PC-3 (cell line): ENCODE measurements around the gene UBXN10.

Source experiments
- EZH2 ChIP-seq: fragments of 300-600 bp; sonication (generic); IDR thresholded peaks from one replicate; pipeline ENCODE4 v1.6.1; 2017; ENCODE audit warnings: antibody characterized with exemption, mild to moderate bottlenecking, low read length; ENCODE audit not compliant: unreplicated experiment
- TF ChIP-seq, protein P1 (sequence below): fragments of 300-600 bp; sonication (generic); conservative IDR thresholded peaks from 2 replicates; pipeline ENCODE4 v1.5.1; 2017; ENCODE audit warnings: antibody characterized with exemption, low read depth, mild to moderate bottlenecking, low read length

DNA sequence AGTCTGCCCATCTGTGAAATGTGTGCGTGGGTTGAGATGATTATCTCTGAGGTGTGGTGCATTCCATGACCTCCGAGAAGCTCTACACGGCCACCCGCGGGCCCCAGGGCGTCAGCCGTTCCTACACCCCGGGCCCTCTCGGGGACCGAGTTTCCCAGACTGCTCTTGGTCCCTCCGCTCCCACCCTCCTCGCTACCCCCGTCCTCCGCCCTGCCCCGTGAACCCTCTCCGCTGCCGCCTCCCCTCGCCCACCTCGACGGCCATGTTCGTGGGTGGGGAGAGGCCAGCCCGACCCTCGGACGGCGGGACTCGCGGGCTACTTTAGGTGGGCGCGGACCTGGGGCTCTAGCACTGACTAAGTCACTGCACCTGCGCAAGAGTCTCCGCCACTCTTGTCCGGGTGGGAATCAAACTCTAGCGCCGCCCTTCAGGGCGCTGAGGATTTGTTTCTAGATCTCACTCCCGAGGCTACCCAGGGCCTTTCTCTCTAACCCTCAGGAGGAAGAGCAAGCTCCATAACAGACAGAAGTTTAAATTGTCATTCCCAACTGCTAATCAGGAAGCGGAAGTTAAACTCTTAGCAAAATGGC is 57.1 kb downstream of the UBXN10 start:
- TF ChIP-seq, protein P1, sequence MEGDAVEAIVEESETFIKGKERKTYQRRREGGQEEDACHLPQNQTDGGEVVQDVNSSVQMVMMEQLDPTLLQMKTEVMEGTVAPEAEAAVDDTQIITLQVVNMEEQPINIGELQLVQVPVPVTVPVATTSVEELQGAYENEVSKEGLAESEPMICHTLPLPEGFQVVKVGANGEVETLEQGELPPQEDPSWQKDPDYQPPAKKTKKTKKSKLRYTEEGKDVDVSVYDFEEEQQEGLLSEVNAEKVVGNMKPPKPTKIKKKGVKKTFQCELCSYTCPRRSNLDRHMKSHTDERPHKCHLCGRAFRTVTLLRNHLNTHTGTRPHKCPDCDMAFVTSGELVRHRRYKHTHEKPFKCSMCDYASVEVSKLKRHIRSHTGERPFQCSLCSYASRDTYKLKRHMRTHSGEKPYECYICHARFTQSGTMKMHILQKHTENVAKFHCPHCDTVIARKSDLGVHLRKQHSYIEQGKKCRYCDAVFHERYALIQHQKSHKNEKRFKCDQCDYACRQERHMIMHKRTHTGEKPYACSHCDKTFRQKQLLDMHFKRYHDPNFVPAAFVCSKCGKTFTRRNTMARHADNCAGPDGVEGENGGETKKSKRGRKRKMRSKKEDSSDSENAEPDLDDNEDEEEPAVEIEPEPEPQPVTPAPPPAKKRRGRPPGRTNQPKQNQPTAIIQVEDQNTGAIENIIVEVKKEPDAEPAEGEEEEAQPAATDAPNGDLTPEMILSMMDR = no peak
- TF ChIP-seq EZH2 = no peak
